GDM1 (cell line): ENCODE data around the gene FADS1.

ENCODE experiments used
- DNase-seq: peaks from one replicate; lab custom pipeline; 2025; lab: John Stamatoyannopoulos, UW

FADS1 gene

DNA sequence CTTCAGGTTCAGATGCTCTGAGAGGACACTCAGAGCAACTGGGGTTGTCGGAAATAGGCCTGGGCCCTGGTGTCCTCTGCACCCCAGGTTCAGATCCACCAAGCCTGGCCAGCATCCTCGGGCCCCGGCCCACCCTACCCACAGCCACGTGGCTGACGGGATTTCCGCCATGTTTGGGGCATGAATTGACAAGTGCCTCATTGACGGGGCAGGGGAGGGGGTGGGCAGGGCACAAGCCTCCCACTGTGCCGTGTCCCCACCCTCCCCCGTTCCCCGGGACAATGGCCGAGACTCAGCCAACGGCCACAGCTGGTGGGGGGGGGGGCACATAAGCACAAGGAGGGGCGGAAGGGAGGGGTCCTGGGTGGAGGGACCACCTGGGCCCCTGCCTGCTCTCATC, 55.9 kb downstream of the FADS1 start:
- DNase-seq = no peak

- no peak for DNase-seq
Observed at GRCh38 chr11:61757213-61757862, 59.5 kb downstream of the FADS1 start.

DNA sequence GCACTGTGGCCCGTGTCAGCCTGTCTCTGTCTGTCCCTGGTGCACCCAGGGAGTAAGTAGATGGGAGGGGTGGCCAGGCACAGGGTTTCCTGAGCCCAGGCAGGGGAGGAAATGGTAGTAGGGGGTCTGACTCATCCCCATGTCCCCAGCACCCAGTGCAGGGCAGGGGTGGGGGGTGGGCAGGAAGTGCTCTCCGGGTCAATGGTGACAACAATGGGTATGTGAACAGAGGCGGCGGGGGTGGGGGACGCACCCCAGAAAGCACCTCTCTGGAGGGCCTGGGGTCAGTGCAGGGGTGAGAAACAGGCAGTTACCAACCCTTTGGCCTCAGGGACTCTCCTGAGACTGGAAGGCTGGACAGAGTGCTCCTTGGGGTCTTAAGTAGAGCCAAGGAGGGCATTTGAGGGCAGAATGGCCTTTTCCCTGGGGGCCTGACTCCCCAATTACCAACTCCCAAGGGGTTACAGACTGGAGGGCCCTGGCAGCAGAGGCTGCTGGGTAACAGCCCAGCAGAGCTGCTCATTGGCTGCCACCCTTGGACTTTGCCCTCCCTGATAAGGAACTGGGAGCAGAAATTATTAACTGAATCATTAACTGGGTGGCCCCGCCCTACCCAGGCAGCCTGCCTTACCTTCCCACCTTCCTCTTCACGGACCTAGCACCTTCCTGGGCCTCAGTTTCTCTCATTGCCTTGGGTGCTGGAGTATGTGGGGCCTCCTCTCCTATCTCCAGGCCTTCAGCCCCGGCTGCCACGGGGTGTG, 60.2 kb downstream of the FADS1 start:
- no peak for DNase-seq

GRCh38 chr11:61756147-61756451, 60.7 kb downstream of the FADS1 start:
- no peak for DNase-seq

DNA sequence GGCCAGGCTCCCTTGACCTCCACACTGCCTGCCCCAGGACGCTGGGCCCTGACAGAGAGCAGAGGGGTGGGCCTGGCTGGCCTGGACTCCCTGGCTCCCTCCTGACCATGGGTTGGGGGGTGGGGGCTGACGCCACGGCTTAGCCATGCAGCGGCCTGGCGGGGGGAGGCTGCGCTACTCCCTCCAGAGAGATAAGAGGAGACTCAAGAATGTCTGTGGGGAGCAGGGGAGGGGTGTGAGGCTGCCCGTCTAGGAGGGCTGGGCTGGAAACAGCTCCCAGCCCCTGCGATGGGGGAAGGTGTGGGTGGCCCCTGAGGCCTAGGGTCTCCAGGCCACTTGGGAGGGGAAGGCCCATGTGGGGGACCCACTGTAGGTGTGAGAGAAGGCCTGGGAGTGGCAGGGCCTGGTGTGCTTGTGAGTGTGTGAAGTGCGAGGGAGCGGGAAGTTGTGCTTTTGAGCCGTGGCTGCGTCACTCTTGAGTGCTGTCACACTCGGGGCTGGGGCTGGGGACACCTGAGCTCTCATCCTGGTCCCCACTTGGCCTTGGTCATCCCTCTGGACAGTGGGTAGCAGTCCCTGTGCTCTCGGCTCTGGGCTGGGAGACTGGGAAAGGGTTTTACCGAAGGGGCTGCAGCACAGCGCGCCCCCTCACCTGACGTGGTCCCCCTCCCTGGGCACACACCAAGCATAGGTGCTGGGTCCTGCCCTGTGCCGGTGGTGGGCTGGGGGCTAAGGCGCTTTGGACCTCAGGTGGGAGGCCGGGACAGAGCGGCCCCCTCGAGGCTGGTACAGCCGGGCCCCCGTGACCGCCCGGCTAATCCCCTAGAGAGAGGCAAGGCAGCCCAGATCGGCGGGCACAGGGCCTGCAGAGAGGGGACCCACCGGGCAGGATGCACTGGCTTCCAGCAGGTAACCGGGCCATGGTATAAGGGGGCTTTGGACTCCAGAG, 62.0 kb downstream of the FADS1 start:
- no peak for DNase-seq

GRCh38 chr11:61753672-61754071, 63.1 kb downstream of the FADS1 start:
- no peak for DNase-seq

- no peak for DNase-seq
Observed at GRCh38 chr11:61752925-61753521, 63.8 kb downstream of the FADS1 start.

- no peak for DNase-seq
Observed at GRCh38 chr11:61752117-61752924, 64.5 kb downstream of the FADS1 start, which contains the start of gene MYRF. Gene MYRF, plus strand, starts transcription at chr11:61752636. Its CDS starts 109 bp downstream, at chr11:61752745.

DNA sequence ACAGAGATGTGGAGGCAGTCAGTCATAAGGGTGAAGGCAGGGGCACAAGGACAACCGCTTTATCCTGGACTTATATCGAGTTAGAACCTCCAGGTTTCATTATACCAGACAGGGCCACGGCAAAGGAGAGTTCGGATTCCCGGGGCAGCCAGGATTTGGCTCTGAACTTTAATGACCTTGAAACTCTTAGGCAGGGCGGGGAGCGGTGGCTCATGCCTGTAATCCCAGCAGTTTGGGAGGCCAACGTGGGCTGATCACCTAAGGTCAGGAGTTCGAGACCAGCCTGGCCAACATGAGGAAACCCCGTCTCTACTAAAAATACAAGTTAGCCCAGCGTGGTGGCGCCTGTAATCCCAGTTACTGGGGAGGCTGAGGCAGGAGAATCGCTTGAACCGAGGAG, 65.4 kb downstream of the FADS1 start:
- DNase-seq = no peak

GRCh38 chr11:61750631-61751273, 66.1 kb downstream of the FADS1 start:
- DNase-seq = no peak
